Measurements from ENCODE around the gene AKAP12. TPM values are rescaled to one million over a fixed set of nuclear protein-coding genes. Genes with fewer than 3 reads are reported as not detected.

Gene AKAP12
- total and polyA plus RNA-seq, 2 experiments from 2014 or later = 90.1 to 137 TPM

DNA sequence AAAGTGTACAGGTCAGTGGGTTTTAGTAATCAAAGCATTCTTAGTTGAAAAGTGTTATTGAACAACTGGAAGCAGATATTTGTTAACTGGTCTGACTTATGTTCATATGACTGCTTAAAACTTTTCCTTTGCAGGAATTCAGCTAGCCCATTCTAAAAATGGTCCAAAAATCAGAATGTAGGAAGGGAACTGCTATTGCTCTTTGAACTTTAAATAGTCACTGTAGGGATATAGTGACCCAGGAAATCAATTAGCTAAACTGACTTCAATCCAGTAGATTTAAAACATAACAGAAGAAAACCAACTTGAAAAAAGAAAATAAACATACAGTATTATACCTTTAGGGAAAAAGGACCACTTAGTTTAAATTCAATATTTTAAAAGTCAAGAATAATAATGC, 25.5 kb downstream of the AKAP12 start (continued):
- TF ChIP-seq JUNB (IDR thresholded peaks at IDR 0.05; ENCODE audit: unreplicated experiment) = no peak
- TF ChIP-seq, protein P1, sequence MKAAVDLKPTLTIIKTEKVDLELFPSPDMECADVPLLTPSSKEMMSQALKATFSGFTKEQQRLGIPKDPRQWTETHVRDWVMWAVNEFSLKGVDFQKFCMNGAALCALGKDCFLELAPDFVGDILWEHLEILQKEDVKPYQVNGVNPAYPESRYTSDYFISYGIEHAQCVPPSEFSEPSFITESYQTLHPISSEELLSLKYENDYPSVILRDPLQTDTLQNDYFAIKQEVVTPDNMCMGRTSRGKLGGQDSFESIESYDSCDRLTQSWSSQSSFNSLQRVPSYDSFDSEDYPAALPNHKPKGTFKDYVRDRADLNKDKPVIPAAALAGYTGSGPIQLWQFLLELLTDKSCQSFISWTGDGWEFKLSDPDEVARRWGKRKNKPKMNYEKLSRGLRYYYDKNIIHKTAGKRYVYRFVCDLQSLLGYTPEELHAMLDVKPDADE (IDR thresholded peaks at IDR 0.05) = no peak

DNA sequence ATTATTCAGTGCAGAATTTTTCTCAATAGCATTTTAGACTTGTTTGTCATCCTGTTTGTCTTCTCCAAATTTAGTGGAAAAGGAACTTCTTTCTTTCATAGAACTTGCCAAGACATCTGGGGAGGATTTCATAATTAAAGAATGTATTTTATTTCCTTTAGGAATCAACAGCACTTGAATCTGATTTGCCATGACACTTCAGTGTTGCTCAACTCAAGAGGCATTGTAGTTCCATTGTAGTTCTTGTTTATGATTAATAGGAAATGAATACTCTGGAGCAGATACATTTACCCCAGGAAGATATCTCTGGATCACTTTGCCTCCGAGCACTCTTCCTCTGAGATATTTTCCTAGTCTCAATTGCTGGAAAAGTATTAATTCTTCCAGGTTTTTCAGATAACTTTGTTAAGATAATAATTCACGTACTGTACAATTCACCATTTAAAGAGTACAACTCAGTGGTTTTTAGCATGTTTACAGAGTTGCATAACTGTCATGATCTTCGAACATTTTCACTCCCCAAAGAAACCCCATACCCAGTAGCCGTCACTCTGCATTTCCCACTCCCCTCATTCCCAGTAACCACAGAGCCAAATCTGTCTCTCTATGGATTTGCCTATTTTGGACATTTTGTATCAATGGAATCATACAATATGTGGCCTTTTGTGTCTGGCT, 29.7 kb downstream of the AKAP12 start:
- Histone ChIP-seq H3K79me2 (replicated peaks; ENCODE audit: insufficient read depth) (peaks cover 78% of the 10 kb centered on the region), H3K27ac (ENCODE audit: low read depth) (no peak overlapping the region)
- ATAC-seq = no peak

More for the DNA sequence above, 29.7 kb downstream of the AKAP12 start:
- TF ChIP-seq, protein P2, sequence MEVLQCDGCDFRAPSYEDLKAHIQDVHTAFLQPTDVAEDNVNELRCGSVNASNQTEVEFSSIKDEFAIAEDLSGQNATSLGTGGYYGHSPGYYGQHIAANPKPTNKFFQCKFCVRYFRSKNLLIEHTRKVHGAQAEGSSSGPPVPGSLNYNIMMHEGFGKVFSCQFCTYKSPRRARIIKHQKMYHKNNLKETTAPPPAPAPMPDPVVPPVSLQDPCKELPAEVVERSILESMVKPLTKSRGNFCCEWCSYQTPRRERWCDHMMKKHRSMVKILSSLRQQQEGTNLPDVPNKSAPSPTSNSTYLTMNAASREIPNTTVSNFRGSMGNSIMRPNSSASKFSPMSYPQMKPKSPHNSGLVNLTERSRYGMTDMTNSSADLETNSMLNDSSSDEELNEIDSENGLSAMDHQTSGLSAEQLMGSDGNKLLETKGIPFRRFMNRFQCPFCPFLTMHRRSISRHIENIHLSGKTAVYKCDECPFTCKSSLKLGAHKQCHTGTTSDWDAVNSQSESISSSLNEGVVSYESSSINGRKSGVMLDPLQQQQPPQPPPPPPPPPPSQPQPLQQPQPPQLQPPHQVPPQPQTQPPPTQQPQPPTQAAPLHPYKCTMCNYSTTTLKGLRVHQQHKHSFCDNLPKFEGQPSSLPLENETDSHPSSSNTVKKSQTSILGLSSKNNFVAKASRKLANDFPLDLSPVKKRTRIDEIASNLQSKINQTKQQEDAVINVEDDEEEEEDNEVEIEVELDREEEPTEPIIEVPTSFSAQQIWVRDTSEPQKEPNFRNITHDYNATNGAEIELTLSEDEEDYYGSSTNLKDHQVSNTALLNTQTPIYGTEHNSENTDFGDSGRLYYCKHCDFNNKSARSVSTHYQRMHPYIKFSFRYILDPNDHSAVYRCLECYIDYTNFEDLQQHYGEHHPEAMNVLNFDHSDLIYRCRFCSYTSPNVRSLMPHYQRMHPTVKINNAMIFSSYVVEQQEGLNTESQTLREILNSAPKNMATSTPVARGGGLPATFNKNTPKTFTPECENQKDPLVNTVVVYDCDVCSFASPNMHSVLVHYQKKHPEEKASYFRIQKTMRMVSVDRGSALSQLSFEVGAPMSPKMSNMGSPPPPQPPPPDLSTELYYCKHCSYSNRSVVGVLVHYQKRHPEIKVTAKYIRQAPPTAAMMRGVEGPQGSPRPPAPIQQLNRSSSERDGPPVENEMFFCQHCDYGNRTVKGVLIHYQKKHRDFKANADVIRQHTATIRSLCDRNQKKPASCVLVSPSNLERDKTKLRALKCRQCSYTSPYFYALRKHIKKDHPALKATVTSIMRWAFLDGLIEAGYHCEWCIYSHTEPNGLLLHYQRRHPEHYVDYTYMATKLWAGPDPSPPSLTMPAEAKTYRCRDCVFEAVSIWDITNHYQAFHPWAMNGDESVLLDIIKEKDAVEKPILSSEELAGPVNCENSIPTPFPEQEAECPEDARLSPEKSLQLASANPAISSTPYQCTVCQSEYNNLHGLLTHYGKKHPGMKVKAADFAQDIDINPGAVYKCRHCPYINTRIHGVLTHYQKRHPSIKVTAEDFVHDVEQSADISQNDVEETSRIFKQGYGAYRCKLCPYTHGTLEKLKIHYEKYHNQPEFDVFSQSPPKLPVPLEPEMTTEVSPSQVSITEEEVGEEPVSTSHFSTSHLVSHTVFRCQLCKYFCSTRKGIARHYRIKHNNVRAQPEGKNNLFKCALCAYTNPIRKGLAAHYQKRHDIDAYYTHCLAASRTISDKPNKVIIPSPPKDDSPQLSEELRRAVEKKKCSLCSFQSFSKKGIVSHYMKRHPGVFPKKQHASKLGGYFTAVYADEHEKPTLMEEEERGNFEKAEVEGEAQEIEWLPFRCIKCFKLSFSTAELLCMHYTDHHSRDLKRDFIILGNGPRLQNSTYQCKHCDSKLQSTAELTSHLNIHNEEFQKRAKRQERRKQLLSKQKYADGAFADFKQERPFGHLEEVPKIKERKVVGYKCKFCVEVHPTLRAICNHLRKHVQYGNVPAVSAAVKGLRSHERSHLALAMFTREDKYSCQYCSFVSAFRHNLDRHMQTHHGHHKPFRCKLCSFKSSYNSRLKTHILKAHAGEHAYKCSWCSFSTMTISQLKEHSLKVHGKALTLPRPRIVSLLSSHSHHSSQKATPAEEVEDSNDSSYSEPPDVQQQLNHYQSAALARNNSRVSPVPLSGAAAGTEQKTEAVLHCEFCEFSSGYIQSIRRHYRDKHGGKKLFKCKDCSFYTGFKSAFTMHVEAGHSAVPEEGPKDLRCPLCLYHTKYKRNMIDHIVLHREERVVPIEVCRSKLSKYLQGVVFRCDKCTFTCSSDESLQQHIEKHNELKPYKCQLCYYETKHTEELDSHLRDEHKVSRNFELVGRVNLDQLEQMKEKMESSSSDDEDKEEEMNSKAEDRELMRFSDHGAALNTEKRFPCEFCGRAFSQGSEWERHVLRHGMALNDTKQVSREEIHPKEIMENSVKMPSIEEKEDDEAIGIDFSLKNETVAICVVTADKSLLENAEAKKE (CRISPR knock-in tag; IDR thresholded peaks at IDR 0.05) = no peak
- TF ChIP-seq JUNB (IDR thresholded peaks at IDR 0.05; ENCODE audit: unreplicated experiment) (no peak), NANOG (IDR thresholded peaks at IDR 0.05; ENCODE audit: borderline replicate concordance) (no peak), ZNF331 (CRISPR knock-in tag; IDR thresholded peaks at IDR 0.05; ENCODE audit: low read depth) (no peak), EZH2phosphoT487 (IDR thresholded peaks at IDR 0.05; ENCODE audit: unreplicated experiment) (no peak), STAT1 (IDR thresholded peaks at IDR 0.05; ENCODE audit: unreplicated experiment) (no peak), EZH2 (IDR thresholded peaks at IDR 0.05; ENCODE audit: low read depth, unreplicated experiment) (no peak), POLR2AphosphoS5 (IDR thresholded peaks at IDR 0.05; ENCODE audit: low read depth) (no peak), ZNF114 (CRISPR knock-in tag; IDR thresholded peaks at IDR 0.05) (no peak)
- TF ChIP-seq, protein P3, sequence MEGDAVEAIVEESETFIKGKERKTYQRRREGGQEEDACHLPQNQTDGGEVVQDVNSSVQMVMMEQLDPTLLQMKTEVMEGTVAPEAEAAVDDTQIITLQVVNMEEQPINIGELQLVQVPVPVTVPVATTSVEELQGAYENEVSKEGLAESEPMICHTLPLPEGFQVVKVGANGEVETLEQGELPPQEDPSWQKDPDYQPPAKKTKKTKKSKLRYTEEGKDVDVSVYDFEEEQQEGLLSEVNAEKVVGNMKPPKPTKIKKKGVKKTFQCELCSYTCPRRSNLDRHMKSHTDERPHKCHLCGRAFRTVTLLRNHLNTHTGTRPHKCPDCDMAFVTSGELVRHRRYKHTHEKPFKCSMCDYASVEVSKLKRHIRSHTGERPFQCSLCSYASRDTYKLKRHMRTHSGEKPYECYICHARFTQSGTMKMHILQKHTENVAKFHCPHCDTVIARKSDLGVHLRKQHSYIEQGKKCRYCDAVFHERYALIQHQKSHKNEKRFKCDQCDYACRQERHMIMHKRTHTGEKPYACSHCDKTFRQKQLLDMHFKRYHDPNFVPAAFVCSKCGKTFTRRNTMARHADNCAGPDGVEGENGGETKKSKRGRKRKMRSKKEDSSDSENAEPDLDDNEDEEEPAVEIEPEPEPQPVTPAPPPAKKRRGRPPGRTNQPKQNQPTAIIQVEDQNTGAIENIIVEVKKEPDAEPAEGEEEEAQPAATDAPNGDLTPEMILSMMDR (conservative IDR thresholded peaks at IDR 0.05; ENCODE audit: low read depth in 2 of 2) = no peak
- TF ChIP-seq, protein P4, sequence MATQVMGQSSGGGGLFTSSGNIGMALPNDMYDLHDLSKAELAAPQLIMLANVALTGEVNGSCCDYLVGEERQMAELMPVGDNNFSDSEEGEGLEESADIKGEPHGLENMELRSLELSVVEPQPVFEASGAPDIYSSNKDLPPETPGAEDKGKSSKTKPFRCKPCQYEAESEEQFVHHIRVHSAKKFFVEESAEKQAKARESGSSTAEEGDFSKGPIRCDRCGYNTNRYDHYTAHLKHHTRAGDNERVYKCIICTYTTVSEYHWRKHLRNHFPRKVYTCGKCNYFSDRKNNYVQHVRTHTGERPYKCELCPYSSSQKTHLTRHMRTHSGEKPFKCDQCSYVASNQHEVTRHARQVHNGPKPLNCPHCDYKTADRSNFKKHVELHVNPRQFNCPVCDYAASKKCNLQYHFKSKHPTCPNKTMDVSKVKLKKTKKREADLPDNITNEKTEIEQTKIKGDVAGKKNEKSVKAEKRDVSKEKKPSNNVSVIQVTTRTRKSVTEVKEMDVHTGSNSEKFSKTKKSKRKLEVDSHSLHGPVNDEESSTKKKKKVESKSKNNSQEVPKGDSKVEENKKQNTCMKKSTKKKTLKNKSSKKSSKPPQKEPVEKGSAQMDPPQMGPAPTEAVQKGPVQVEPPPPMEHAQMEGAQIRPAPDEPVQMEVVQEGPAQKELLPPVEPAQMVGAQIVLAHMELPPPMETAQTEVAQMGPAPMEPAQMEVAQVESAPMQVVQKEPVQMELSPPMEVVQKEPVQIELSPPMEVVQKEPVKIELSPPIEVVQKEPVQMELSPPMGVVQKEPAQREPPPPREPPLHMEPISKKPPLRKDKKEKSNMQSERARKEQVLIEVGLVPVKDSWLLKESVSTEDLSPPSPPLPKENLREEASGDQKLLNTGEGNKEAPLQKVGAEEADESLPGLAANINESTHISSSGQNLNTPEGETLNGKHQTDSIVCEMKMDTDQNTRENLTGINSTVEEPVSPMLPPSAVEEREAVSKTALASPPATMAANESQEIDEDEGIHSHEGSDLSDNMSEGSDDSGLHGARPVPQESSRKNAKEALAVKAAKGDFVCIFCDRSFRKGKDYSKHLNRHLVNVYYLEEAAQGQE (IDR thresholded peaks at IDR 0.05; ENCODE audit: unreplicated experiment) = no peak
- Histone ChIP-seq H3K4me3 (no peak overlapping the region), H3K4me1 (ENCODE audit: insufficient read depth) (peaks cover 8% of the 10 kb centered on the region; the same call in 1 of the 2 replicates), H3K4me2 (no peak overlapping the region), H2AFZ (no peak overlapping the region), H3F3A (replicated peaks; ENCODE audit: low read depth) (0 out of 2 replicates have a peak, but pooled peaks cover 3% of the 10 kb centered on the region), H3K9me2 (ENCODE audit: insufficient read depth) (no peaks in the 10 kb centered on the region), H4K20me1 (replicated peaks; ENCODE audit: insufficient read depth) (peaks cover 11% of the 10 kb centered on the region), H3K36me3 (ENCODE audit: insufficient read depth) (no peaks in the 10 kb centered on the region), H3K27me3 (ENCODE audit: insufficient read depth) (no peaks in the 10 kb centered on the region)
- Mint-ChIP-seq H3K27ac (no peak overlapping the region), H3K4me3 (no peak overlapping the region), H3K4me1 (no peaks in the 10 kb centered on the region; the same call in 2 of the 3 replicates), H3K36me3 (ENCODE audit: low read depth) (no peaks in the 10 kb centered on the region), H3K9me3 (no peaks in the 10 kb centered on the region), H3K27me3 (ENCODE audit: insufficient read depth, low read depth, poor library complexity) (peaks cover 2% of the 10 kb centered on the region)
- DNase-seq (ENCODE audit: low spot score) = no peak

All from GM23338 (cell line).